ENCODE results near the gene VAV3. TPM values are rescaled to one million over a fixed set of nuclear protein-coding genes. Genes with fewer than 3 reads are reported as not detected.

The VAV3 gene
- total RNA-seq, 2 donors from 2014 or later, result 73.0 to 135 TPM

GRCh38 chr1:107838056-107838455 is 126.9 kb downstream of the VAV3 start:
- Histone ChIP-seq H3K27ac (no peak overlapping the region), H3K4me3 (no peak overlapping the region), H3K27me3 (no peaks in the 10 kb centered on the region), H3K36me3 (no peaks in the 10 kb centered on the region), H3K9ac (ENCODE audit: low read depth in 2 of 2, low read length in 2 of 2) (no peak overlapping the region), H3K4me1 (no peaks in the 10 kb centered on the region), H3K9me3 (no peaks in the 10 kb centered on the region)
- TF ChIP-seq, protein P1, sequence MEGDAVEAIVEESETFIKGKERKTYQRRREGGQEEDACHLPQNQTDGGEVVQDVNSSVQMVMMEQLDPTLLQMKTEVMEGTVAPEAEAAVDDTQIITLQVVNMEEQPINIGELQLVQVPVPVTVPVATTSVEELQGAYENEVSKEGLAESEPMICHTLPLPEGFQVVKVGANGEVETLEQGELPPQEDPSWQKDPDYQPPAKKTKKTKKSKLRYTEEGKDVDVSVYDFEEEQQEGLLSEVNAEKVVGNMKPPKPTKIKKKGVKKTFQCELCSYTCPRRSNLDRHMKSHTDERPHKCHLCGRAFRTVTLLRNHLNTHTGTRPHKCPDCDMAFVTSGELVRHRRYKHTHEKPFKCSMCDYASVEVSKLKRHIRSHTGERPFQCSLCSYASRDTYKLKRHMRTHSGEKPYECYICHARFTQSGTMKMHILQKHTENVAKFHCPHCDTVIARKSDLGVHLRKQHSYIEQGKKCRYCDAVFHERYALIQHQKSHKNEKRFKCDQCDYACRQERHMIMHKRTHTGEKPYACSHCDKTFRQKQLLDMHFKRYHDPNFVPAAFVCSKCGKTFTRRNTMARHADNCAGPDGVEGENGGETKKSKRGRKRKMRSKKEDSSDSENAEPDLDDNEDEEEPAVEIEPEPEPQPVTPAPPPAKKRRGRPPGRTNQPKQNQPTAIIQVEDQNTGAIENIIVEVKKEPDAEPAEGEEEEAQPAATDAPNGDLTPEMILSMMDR (IDR thresholded peaks at IDR 0.05), result no peak
- intact Hi-C loops (cut with DNase I), result no loop called here
- DNase-seq, result no peak

DNA sequence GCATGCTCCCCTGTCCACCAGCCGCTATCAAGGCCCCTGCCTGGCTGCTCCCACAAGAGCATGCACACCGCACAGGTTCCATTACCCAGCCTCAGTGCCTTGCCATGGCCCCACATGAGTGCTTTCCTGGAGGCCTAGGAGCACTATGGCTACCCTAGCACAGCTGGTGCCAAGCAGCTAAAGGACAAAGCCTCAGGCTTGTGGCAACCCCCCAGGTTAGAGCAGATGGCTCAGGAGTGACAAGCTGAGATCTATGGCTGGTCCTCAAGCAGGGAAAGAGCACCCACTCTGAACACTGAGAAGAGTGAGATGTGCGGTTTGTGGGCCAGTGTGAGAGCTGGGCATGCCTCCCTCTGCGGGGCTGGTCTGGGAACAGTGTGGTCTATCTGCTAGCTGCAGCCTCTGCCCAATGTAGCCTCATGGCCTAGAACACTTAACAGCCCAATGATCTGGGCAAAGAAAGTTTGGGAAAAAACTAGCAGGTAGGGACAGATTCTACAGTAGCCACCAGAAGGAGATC is 129.8 kb downstream of the VAV3 start:
- no peaks in the 10 kb centered on the region for H3K9me3 ChIP-seq
- no peaks in the 10 kb centered on the region for H3K4me1 ChIP-seq
- H3K27ac ChIP-seq, result no peak overlapping the region
- TF ChIP-seq, protein P1 (IDR thresholded peaks at IDR 0.05), result no peak
- intact Hi-C loops (cut with DNase I), result no loop called here
- DNase-seq, result no peak
- no peak overlapping the region for H3K4me3 ChIP-seq
- H3K27me3 ChIP-seq, result no peaks in the 10 kb centered on the region
- H3K9ac ChIP-seq (ENCODE audit: low read depth in 2 of 2, low read length in 2 of 2), result no peak overlapping the region
- no peaks in the 10 kb centered on the region for H3K36me3 ChIP-seq

GRCh38 chr1:107833061-107833460 is 131.9 kb downstream of the VAV3 start:
- intact Hi-C loops (cut with DNase I), result no loop called here
- Histone ChIP-seq H3K9ac (ENCODE audit: low read depth in 2 of 2, low read length in 2 of 2) (no peak overlapping the region), H3K27ac (no peak overlapping the region), H3K9me3 (no peaks in the 10 kb centered on the region), H3K4me3 (no peak overlapping the region), H3K27me3 (no peaks in the 10 kb centered on the region), H3K36me3 (no peaks in the 10 kb centered on the region), H3K4me1 (no peaks in the 10 kb centered on the region)
- no peak for DNase-seq
- TF ChIP-seq, protein P1 (IDR thresholded peaks at IDR 0.05), result no peak

GRCh38 chr1:107831921-107832320 is 133.1 kb downstream of the VAV3 start:
- Histone ChIP-seq H3K27me3 (no peaks in the 10 kb centered on the region), H3K36me3 (no peaks in the 10 kb centered on the region), H3K27ac (no peak overlapping the region), H3K9ac (ENCODE audit: low read depth in 2 of 2, low read length in 2 of 2) (no peak overlapping the region), H3K9me3 (no peaks in the 10 kb centered on the region), H3K4me1 (no peaks in the 10 kb centered on the region), H3K4me3 (no peak overlapping the region)
- intact Hi-C loops (cut with DNase I), result no loop called here
- DNase-seq, result no peak
- TF ChIP-seq, protein P1 (IDR thresholded peaks at IDR 0.05), result no peak

- Histone ChIP-seq H3K27me3 (no peaks in the 10 kb centered on the region), H3K4me1 (no peaks in the 10 kb centered on the region), H3K4me3 (no peak overlapping the region), H3K9ac (ENCODE audit: low read depth in 2 of 2, low read length in 2 of 2) (no peak overlapping the region), H3K9me3 (no peaks in the 10 kb centered on the region), H3K27ac (no peak overlapping the region), H3K36me3 (no peaks in the 10 kb centered on the region)
- no peak for DNase-seq
- TF ChIP-seq, protein P1 (IDR thresholded peaks at IDR 0.05), result no peak
- intact Hi-C loops (cut with DNase I), result no loop called here
Measured at GRCh38 chr1:107830526-107830925, 134.5 kb downstream of the VAV3 start.

Measured in colonic mucosa (tissue), 4 donors.